GM23338 (cell line): ENCODE measurements around the gene ALPP. TPM values are rescaled to one million over a fixed set of nuclear protein-coding genes. Genes with fewer than 3 reads are reported as not detected.

Experiments
- ATAC-seq: fragments of 200-7000 bp; cut with Tn5 transposase; 3 replicates; pipeline ENCODE4 v1.9.1; 2020
- DNase-seq: peaks from one replicate; pipeline ENCODE4 v3.0.0-alpha.2; 2015; ENCODE audit warnings: low spot score
- H2AFZ ChIP-seq: fragments of 200-600 bp; sonication (generic); 2 replicates; pipeline ENCODE4 v1.8.0; 2016; ENCODE audit warnings: antibody characterized with exemption, mild to moderate bottlenecking, moderate library complexity
- H3F3A ChIP-seq: fragments of 200-600 bp; sonication (generic); replicated peaks from 2 replicates; pipeline ENCODE4 v1.8.0; 2017; ENCODE audit warnings: antibody characterized with exemption, mixed run types, low read depth
- H3K27ac ChIP-seq: fragments of 200-600 bp; sonication (generic); 2 replicates; pipeline ENCODE4 v1.6.1; 2016; ENCODE audit warnings: low read depth
- H3K27me3 ChIP-seq: fragments of 200-600 bp; sonication (generic); 2 replicates; pipeline ENCODE4 v1.8.0; 2016; ENCODE audit warnings: mild to moderate bottlenecking, mixed run types, moderate library complexity; ENCODE audit not compliant: insufficient read depth
- H3K36me3 ChIP-seq: fragments of 200-600 bp; sonication (generic); 2 replicates; pipeline ENCODE4 v1.8.0; 2016; ENCODE audit warnings: mild to moderate bottlenecking; ENCODE audit not compliant: insufficient read depth
- H3K4me1 ChIP-seq: fragments of 200-600 bp; sonication (generic); 2 replicates; pipeline ENCODE4 v1.8.0; 2016; ENCODE audit warnings: mild to moderate bottlenecking, moderate library complexity; ENCODE audit not compliant: insufficient read depth
- H3K4me2 ChIP-seq: fragments of 200-600 bp; sonication (generic); 2 replicates; pipeline ENCODE4 v1.7.1; 2017; ENCODE audit warnings: mixed run types
- H3K4me3 ChIP-seq: fragments of 200-600 bp; sonication (generic); 2 replicates; pipeline ENCODE4 v1.6.1; 2016; ENCODE audit warnings: mixed run types
- H3K79me2 ChIP-seq: fragments of 200-600 bp; sonication (generic); replicated peaks from 2 replicates; pipeline ENCODE4 v1.8.0; 2017; ENCODE audit warnings: mild to moderate bottlenecking; ENCODE audit not compliant: insufficient read depth
- H3K9me2 ChIP-seq: fragments of 200-600 bp; sonication (generic); 2 replicates; pipeline ENCODE4 v1.8.0; 2017; ENCODE audit not compliant: insufficient read depth
- H4K20me1 ChIP-seq: fragments of 200-600 bp; sonication (generic); replicated peaks from 2 replicates; pipeline ENCODE4 v1.8.0; 2017; ENCODE audit warnings: mild to moderate bottlenecking; ENCODE audit not compliant: insufficient read depth
- H3K27ac Mint-ChIP-seq: 2 replicates; pipeline ENCODE4 v1.8.0; 2020; ENCODE audit warnings: inconsistent platforms, mild to moderate bottlenecking, moderate library complexity, mixed read lengths
- H3K27me3 Mint-ChIP-seq: 3 replicates; pipeline ENCODE4 v1.8.0; 2022; ENCODE audit warnings: low read depth, mild to moderate bottlenecking, moderate library complexity, mixed read lengths, inconsistent platforms; ENCODE audit not compliant: insufficient read depth, poor library complexity
- H3K36me3 Mint-ChIP-seq: 3 replicates; pipeline ENCODE4 v1.8.0; 2021; ENCODE audit warnings: low read depth, mild to moderate bottlenecking, inconsistent platforms, moderate library complexity, mixed read lengths
- H3K4me1 Mint-ChIP-seq: 3 replicates; pipeline ENCODE4 v1.8.0; 2020; ENCODE audit warnings: mild to moderate bottlenecking, inconsistent platforms, mixed read lengths
- H3K4me3 Mint-ChIP-seq: 3 replicates; pipeline ENCODE4 v1.8.0; 2021; ENCODE audit warnings: moderate library complexity, mild to moderate bottlenecking, inconsistent platforms, mixed read lengths
- H3K9me3 Mint-ChIP-seq: 3 replicates; pipeline ENCODE4 v1.8.0; 2020; ENCODE audit warnings: moderate library complexity, mild to moderate bottlenecking, inconsistent platforms, mixed read lengths
- CREB1 ChIP-seq: fragments of 250-450 bp; sonication (Bioruptor Pico); IDR thresholded peaks from 2 replicates; pipeline ENCODE4 v1.5.0; 2020; ENCODE audit warnings: low read depth, mild to moderate bottlenecking, moderate library complexity
- EZH2 ChIP-seq: fragments of 200-600 bp; sonication (generic); IDR thresholded peaks from one replicate; pipeline ENCODE4 v1.8.0; 2017; ENCODE audit warnings: antibody characterized with exemption, mild to moderate bottlenecking, low read depth; ENCODE audit not compliant: unreplicated experiment
- EZH2phosphoT487 ChIP-seq: fragments of 200-600 bp; sonication (generic); IDR thresholded peaks from one replicate; pipeline ENCODE4 v1.8.1; 2018; ENCODE audit warnings: antibody characterized with exemption; ENCODE audit not compliant: unreplicated experiment
- JUNB ChIP-seq: IDR thresholded peaks from one replicate; pipeline ENCODE4 v1.6.1; 2016; ENCODE audit warnings: antibody characterized with exemption; ENCODE audit not compliant: unreplicated experiment
- NANOG ChIP-seq: IDR thresholded peaks from 2 replicates; pipeline ENCODE4 v1.6.1; 2016; ENCODE audit warnings: antibody characterized with exemption, borderline replicate concordance
- POLR2AphosphoS5 ChIP-seq: IDR thresholded peaks from 2 replicates; pipeline ENCODE4 v1.6.1; 2016; ENCODE audit warnings: antibody characterized with exemption, low read depth
- STAT1 ChIP-seq: IDR thresholded peaks from one replicate; pipeline ENCODE4 v1.6.1; 2016; ENCODE audit warnings: antibody characterized with exemption; ENCODE audit not compliant: unreplicated experiment
- ZNF114 ChIP-seq: fragments of 250-450 bp; sonication (Bioruptor Pico); IDR thresholded peaks from 2 replicates; pipeline ENCODE4 v1.5.0; 2020; ENCODE audit warnings: mild to moderate bottlenecking, moderate library complexity
- ZNF331 ChIP-seq: fragments of 250-450 bp; sonication (Bioruptor Pico); IDR thresholded peaks from 2 replicates; pipeline ENCODE4 v1.5.0; 2020; ENCODE audit warnings: low read depth, mild to moderate bottlenecking, moderate library complexity
- polyA plus RNA-seq: library from polyadenylated mRNA; unstranded; fragments of >200 nt; fragmentation: Nextera tagmentation; extraction: Ambion mirVana; gene quantifications from 2 replicates; pipeline ENCODE4 v1.2.1, GENCODE V29; 2016
- total RNA-seq: library from RNA; depleted of rRNA; stranded (reverse); fragments of >200 nt; shearing (Covaris generic); gene quantifications from 2 replicates; pipeline ENCODE4 v1.2.3, GENCODE V29; 2014
- TF ChIP-seq, protein P1 (sequence below), 2 experiments: fragments of 200-600 bp in 1 of 2; sonication (generic) in 1 of 2; conservative IDR thresholded peaks; 2 replicates each; pipeline versions ENCODE4 v1.5.1 to v1.6.1; 2016 to 2017; ENCODE audit warnings: antibody characterized with exemption in 2 of 2, low read depth in 2 of 2, mild to moderate bottlenecking in 2 of 2, moderate library complexity in 1 of 2
- TF ChIP-seq, protein P2 (sequence below): IDR thresholded peaks from 2 replicates; pipeline ENCODE4 v1.6.1; 2016; ENCODE audit warnings: antibody characterized with exemption
- TF ChIP-seq, protein P3 (sequence below): IDR thresholded peaks from one replicate; pipeline ENCODE4 v1.6.1; 2018; ENCODE audit warnings: antibody characterized with exemption; ENCODE audit not compliant: unreplicated experiment
- TF ChIP-seq, protein P4 (sequence below): fragments of 250-450 bp; sonication (Bioruptor Pico); IDR thresholded peaks from 2 replicates; pipeline ENCODE4 v1.5.0; 2020; ENCODE audit warnings: mild to moderate bottlenecking, moderate library complexity

The ALPP gene
- total and polyA plus RNA-seq, 2 experiments from 2014 or later: 0.28 TPM; not detected in 1

DNA sequence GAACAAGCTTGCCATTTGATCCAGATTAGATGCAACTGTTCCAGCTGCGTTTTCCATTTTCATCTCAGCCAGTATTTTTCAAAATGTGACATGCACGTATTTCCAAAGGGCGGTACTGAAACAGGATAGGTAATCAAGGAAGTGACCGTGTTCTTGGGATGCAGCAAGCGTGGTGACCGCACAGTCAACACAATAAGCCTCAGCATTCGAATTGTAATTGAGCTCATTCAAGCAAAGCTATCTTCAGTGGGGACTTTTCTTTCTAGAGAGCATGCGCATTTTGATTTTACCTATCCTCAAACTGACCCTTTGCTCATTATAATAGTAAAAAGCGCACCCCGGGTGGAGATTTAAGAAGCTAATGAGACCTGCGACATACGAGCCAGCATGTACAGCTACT is 3.4 kb upstream of the ALPP start:
- peak; percentile 25 for ATAC-seq
- Mint-ChIP-seq H3K4me3 (no peak overlapping the region), H3K27me3 (peaks cover 6% of the 10 kb centered on the region), H3K9me3 (no peaks in the 10 kb centered on the region), H3K36me3 (no peaks in the 10 kb centered on the region), H3K27ac (no peak overlapping the region), H3K4me1 (peaks cover 15% of the 10 kb centered on the region)
- Histone ChIP-seq H4K20me1 (no peaks in the 10 kb centered on the region), H3K79me2 (no peaks in the 10 kb centered on the region), H2AFZ (no peak overlapping the region), H3K36me3 (no peaks in the 10 kb centered on the region), H3K27ac (no peak overlapping the region), H3K9me2 (no peaks in the 10 kb centered on the region), H3K27me3 (no peaks in the 10 kb centered on the region), H3F3A (0 out of 2 replicates have a peak, but pooled peaks cover 4% of the 10 kb centered on the region), H3K4me3 (no peak overlapping the region), H3K4me2 (peak overlapping the region; percentile 46), H3K4me1 (peaks cover 7% of the 10 kb centered on the region; the same call in 1 of the 2 replicates)
- TF ChIP-seq, protein P1, sequence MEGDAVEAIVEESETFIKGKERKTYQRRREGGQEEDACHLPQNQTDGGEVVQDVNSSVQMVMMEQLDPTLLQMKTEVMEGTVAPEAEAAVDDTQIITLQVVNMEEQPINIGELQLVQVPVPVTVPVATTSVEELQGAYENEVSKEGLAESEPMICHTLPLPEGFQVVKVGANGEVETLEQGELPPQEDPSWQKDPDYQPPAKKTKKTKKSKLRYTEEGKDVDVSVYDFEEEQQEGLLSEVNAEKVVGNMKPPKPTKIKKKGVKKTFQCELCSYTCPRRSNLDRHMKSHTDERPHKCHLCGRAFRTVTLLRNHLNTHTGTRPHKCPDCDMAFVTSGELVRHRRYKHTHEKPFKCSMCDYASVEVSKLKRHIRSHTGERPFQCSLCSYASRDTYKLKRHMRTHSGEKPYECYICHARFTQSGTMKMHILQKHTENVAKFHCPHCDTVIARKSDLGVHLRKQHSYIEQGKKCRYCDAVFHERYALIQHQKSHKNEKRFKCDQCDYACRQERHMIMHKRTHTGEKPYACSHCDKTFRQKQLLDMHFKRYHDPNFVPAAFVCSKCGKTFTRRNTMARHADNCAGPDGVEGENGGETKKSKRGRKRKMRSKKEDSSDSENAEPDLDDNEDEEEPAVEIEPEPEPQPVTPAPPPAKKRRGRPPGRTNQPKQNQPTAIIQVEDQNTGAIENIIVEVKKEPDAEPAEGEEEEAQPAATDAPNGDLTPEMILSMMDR (conservative IDR thresholded peaks at IDR 0.05; ENCODE audit: low read depth in 2 of 2): no peak
- TF ChIP-seq, protein P2, sequence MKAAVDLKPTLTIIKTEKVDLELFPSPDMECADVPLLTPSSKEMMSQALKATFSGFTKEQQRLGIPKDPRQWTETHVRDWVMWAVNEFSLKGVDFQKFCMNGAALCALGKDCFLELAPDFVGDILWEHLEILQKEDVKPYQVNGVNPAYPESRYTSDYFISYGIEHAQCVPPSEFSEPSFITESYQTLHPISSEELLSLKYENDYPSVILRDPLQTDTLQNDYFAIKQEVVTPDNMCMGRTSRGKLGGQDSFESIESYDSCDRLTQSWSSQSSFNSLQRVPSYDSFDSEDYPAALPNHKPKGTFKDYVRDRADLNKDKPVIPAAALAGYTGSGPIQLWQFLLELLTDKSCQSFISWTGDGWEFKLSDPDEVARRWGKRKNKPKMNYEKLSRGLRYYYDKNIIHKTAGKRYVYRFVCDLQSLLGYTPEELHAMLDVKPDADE: no peak
- TF ChIP-seq, protein P3, sequence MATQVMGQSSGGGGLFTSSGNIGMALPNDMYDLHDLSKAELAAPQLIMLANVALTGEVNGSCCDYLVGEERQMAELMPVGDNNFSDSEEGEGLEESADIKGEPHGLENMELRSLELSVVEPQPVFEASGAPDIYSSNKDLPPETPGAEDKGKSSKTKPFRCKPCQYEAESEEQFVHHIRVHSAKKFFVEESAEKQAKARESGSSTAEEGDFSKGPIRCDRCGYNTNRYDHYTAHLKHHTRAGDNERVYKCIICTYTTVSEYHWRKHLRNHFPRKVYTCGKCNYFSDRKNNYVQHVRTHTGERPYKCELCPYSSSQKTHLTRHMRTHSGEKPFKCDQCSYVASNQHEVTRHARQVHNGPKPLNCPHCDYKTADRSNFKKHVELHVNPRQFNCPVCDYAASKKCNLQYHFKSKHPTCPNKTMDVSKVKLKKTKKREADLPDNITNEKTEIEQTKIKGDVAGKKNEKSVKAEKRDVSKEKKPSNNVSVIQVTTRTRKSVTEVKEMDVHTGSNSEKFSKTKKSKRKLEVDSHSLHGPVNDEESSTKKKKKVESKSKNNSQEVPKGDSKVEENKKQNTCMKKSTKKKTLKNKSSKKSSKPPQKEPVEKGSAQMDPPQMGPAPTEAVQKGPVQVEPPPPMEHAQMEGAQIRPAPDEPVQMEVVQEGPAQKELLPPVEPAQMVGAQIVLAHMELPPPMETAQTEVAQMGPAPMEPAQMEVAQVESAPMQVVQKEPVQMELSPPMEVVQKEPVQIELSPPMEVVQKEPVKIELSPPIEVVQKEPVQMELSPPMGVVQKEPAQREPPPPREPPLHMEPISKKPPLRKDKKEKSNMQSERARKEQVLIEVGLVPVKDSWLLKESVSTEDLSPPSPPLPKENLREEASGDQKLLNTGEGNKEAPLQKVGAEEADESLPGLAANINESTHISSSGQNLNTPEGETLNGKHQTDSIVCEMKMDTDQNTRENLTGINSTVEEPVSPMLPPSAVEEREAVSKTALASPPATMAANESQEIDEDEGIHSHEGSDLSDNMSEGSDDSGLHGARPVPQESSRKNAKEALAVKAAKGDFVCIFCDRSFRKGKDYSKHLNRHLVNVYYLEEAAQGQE: no peak
- no peak for TF ChIP-seq ZNF114 (CRISPR knock-in tag)
- TF ChIP-seq CREB1 (CRISPR knock-in tag): no peak
- no peak for TF ChIP-seq ZNF331
- TF ChIP-seq, protein P4, sequence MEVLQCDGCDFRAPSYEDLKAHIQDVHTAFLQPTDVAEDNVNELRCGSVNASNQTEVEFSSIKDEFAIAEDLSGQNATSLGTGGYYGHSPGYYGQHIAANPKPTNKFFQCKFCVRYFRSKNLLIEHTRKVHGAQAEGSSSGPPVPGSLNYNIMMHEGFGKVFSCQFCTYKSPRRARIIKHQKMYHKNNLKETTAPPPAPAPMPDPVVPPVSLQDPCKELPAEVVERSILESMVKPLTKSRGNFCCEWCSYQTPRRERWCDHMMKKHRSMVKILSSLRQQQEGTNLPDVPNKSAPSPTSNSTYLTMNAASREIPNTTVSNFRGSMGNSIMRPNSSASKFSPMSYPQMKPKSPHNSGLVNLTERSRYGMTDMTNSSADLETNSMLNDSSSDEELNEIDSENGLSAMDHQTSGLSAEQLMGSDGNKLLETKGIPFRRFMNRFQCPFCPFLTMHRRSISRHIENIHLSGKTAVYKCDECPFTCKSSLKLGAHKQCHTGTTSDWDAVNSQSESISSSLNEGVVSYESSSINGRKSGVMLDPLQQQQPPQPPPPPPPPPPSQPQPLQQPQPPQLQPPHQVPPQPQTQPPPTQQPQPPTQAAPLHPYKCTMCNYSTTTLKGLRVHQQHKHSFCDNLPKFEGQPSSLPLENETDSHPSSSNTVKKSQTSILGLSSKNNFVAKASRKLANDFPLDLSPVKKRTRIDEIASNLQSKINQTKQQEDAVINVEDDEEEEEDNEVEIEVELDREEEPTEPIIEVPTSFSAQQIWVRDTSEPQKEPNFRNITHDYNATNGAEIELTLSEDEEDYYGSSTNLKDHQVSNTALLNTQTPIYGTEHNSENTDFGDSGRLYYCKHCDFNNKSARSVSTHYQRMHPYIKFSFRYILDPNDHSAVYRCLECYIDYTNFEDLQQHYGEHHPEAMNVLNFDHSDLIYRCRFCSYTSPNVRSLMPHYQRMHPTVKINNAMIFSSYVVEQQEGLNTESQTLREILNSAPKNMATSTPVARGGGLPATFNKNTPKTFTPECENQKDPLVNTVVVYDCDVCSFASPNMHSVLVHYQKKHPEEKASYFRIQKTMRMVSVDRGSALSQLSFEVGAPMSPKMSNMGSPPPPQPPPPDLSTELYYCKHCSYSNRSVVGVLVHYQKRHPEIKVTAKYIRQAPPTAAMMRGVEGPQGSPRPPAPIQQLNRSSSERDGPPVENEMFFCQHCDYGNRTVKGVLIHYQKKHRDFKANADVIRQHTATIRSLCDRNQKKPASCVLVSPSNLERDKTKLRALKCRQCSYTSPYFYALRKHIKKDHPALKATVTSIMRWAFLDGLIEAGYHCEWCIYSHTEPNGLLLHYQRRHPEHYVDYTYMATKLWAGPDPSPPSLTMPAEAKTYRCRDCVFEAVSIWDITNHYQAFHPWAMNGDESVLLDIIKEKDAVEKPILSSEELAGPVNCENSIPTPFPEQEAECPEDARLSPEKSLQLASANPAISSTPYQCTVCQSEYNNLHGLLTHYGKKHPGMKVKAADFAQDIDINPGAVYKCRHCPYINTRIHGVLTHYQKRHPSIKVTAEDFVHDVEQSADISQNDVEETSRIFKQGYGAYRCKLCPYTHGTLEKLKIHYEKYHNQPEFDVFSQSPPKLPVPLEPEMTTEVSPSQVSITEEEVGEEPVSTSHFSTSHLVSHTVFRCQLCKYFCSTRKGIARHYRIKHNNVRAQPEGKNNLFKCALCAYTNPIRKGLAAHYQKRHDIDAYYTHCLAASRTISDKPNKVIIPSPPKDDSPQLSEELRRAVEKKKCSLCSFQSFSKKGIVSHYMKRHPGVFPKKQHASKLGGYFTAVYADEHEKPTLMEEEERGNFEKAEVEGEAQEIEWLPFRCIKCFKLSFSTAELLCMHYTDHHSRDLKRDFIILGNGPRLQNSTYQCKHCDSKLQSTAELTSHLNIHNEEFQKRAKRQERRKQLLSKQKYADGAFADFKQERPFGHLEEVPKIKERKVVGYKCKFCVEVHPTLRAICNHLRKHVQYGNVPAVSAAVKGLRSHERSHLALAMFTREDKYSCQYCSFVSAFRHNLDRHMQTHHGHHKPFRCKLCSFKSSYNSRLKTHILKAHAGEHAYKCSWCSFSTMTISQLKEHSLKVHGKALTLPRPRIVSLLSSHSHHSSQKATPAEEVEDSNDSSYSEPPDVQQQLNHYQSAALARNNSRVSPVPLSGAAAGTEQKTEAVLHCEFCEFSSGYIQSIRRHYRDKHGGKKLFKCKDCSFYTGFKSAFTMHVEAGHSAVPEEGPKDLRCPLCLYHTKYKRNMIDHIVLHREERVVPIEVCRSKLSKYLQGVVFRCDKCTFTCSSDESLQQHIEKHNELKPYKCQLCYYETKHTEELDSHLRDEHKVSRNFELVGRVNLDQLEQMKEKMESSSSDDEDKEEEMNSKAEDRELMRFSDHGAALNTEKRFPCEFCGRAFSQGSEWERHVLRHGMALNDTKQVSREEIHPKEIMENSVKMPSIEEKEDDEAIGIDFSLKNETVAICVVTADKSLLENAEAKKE (CRISPR knock-in tag): no peak
- no peak for TF ChIP-seq POLR2AphosphoS5
- no peak for TF ChIP-seq STAT1
- no peak for TF ChIP-seq EZH2phosphoT487
- TF ChIP-seq EZH2: no peak
- no peak for TF ChIP-seq JUNB
- no peak for TF ChIP-seq NANOG
- DNase-seq: peak; percentile 30
